Measurements from ENCODE around the gene FAM240B. TPM values are rescaled to one million over a fixed set of nuclear protein-coding genes. Genes with fewer than 3 reads are reported as not detected.

The FAM240B gene
- not detected for total RNA-seq

GRCh38 chr9:38720083-38720745 lies at the start of gene FAM240B:
Gene FAM240B (minus strand): TSS chr9:38720133. CDS start chr9:38703999, 16,134 bp downstream.
- DNase-seq (ENCODE audit: low spot score in 2 of 2) (no peak), FAIRE-seq (no peak)

- DNase-seq (ENCODE audit: low spot score in 2 of 2) (no peak), FAIRE-seq (no peak)
These were observed 48.4 kb upstream of the FAM240B start for GRCh38 chr9:38768351-38768761.

- no peak for FAIRE-seq
- DNase-seq (ENCODE audit: low spot score in 2 of 2), result no peak
These were observed 45.2 kb upstream of the FAM240B start for GRCh38 chr9:38765101-38765500.

GRCh38 chr9:38761999-38762398 lies 42.1 kb upstream of the FAM240B start:
- no peak for DNase-seq (ENCODE audit: low spot score in 2 of 2)
- FAIRE-seq, result no peak

GRCh38 chr9:38761339-38761738 lies 41.4 kb upstream of the FAM240B start:
- FAIRE-seq, result no peak
- no peak for DNase-seq (ENCODE audit: low spot score in 2 of 2)

GRCh38 chr9:38756702-38757101 lies 36.8 kb upstream of the FAM240B start:
- FAIRE-seq, result no peak
- no peak for DNase-seq (ENCODE audit: low spot score in 2 of 2)

- FAIRE-seq (no peak), DNase-seq (ENCODE audit: low spot score in 2 of 2) (no peak)
These were observed 28.0 kb upstream of the FAM240B start for GRCh38 chr9:38747941-38748340.

GRCh38 chr9:38747067-38747466 lies 27.1 kb upstream of the FAM240B start:
- no peak for FAIRE-seq
- DNase-seq (ENCODE audit: low spot score in 2 of 2), result no peak

GRCh38 chr9:38746303-38746702 lies 26.4 kb upstream of the FAM240B start:
- FAIRE-seq (no peak), DNase-seq (ENCODE audit: low spot score in 2 of 2) (no peak)

GRCh38 chr9:38744484-38744883 lies 24.6 kb upstream of the FAM240B start:
- FAIRE-seq (no peak), DNase-seq (ENCODE audit: low spot score in 2 of 2) (no peak)

GRCh38 chr9:38737246-38737645 lies 17.3 kb upstream of the FAM240B start:
- no peak for FAIRE-seq

GRCh38 chr9:38734831-38735230 lies 14.9 kb upstream of the FAM240B start:
- FAIRE-seq (no peak), DNase-seq (ENCODE audit: low spot score in 2 of 2) (no peak)

More at GRCh38 chr9:38737246-38737645, 17.3 kb upstream of the FAM240B start:
- DNase-seq (ENCODE audit: low spot score in 2 of 2), result no peak

- DNase-seq (ENCODE audit: low spot score in 2 of 2) (no peak), FAIRE-seq (no peak)
These were observed 13.6 kb upstream of the FAM240B start for GRCh38 chr9:38733503-38733902.

GRCh38 chr9:38732885-38733284 lies 13.0 kb upstream of the FAM240B start:
- DNase-seq (ENCODE audit: low spot score in 2 of 2), result no peak
- FAIRE-seq, result no peak

- no peak for DNase-seq (ENCODE audit: low spot score in 2 of 2)
- FAIRE-seq, result no peak
These were observed 7.6 kb upstream of the FAM240B start for GRCh38 chr9:38727497-38728001.

- no peak for DNase-seq (ENCODE audit: low spot score in 2 of 2)
- FAIRE-seq, result no peak
These were observed 4.8 kb upstream of the FAM240B start for GRCh38 chr9:38724754-38725153.

- no peak for DNase-seq (ENCODE audit: low spot score in 2 of 2)
These were observed 1.8 kb downstream of the FAM240B start for GRCh38 chr9:38718148-38718547.

GRCh38 chr9:38715684-38716083 lies 4.2 kb downstream of the FAM240B start:
- no peak for FAIRE-seq

More at GRCh38 chr9:38718148-38718547, 1.8 kb downstream of the FAM240B start:
- FAIRE-seq, result no peak

GRCh38 chr9:38713426-38713825 lies 6.5 kb downstream of the FAM240B start:
- FAIRE-seq (no peak), DNase-seq (ENCODE audit: low spot score in 2 of 2) (no peak)

More at GRCh38 chr9:38715684-38716083, 4.2 kb downstream of the FAM240B start:
- no peak for DNase-seq (ENCODE audit: low spot score in 2 of 2)

- no peak for FAIRE-seq
- DNase-seq (ENCODE audit: low spot score in 2 of 2), result no peak
These were observed 11.2 kb downstream of the FAM240B start for GRCh38 chr9:38708759-38709158.

- DNase-seq (ENCODE audit: low spot score in 2 of 2) (no peak), FAIRE-seq (no peak)
These were observed 11.9 kb downstream of the FAM240B start for GRCh38 chr9:38707885-38708637.

- DNase-seq (ENCODE audit: low spot score in 2 of 2) (no peak), FAIRE-seq (no peak)
These were observed 13.4 kb downstream of the FAM240B start for GRCh38 chr9:38706493-38706892.
